ENCODE results near the gene UGT1A8.
"Not testable (repeated sequence)": the region's sequence is repeated elsewhere in the genome, so short reads cannot be mapped to it uniquely, and the experiment has no call there.

The UGT1A8 gene

DNA sequence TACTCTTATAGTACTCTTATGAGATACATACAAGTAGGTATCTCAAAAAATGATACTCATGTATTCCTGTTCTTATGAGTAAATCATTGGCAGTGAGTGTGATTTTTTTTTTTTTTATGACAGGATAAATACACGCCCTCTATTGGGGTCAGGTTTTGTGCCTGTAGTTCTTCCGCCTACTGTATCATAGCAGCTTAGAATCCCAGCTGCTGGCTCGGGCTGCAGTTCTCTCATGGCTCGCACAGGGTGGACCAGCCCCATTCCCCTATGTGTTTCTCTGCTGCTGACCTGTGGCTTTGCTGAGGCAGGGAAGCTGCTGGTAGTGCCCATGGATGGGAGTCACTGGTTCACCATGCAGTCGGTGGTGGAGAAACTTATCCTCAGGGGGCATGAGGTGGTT, at the start of gene UGT1A8:
Gene UGT1A8, plus strand, starts transcription at position 158 of the 400 bp plus-strand sequence. Its CDS starts 75 bp downstream, at position 233.
- DNase-seq: not testable (repeated sequence)

DNA sequence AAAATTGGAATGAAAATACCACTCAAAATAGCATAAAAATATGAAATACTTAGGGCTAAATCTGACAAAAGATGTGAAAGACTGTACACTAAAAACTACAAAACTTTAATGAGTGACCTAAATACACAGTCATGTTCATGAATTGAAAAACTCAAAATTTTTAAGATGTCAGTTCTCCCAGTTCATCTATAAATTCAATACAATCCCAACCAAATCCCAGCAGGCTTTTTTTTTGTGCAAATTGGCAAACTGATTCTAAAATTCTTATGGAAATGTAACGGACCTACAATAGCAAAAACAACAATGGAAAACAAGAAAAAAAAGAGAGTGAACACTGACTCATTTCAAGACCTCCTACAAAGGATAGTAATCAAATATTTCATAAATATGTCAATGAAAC, 46.4 kb upstream of the UGT1A8 start:
- DNase-seq: no peak

DNA sequence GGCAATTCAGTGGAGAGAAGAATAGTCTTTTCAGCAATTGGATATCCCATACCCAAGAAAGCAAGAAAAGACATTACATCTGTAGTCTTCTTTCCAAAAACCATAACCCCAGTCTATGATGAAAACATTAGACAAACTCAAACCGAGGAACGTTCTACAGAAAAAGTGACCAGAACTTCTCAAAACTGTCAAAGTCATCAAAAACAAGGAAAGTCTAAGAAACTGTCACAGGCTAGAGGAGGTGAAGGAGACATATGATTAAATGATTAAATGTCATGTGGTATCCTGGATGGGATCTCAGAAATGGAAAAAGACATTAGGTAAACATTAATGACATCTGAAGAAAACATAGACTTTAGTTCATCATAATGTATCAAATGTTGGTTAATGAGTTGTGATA, 46.0 kb upstream of the UGT1A8 start:
- DNase-seq: no peak

DNA sequence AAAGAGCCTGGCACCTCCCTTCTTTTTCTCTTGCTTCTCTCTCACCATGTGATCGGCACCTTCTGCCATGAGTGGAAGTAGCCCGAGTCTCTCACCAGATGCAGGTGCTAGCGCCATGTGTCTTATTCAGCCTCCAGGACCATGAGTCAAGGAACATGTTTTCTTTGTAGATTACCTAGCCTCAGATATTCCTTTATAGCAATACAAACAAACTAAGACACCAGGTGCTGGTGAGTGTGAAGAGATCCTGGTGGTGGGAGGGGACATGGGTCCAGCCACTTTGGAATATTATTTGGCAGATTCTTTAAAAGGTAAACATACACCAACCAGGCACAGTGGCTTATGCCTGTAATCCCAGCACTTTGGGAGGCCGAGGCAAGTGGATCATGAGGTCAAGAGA, 45.0 kb upstream of the UGT1A8 start:
- DNase-seq: no peak

DNA sequence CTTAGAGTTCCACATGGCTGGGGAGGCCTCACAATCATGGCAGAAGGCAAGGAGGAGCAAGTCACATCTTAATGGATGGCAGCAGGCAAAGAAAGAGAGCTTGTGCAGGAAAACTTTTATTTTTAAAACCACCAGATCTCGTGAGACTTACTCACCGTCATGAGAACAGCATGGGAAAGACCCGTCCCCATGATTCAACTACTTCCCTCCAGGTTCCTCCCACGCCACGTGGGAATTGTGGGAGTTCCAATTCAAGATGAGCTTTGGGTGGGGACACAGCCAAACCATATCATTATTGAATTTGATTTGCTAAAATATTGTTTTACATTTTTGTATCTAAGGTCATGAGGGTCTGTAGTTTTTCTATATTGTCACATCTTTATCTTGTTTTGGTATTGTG, 40.1 kb upstream of the UGT1A8 start:
- DNase-seq: not testable (repeated sequence)

DNA sequence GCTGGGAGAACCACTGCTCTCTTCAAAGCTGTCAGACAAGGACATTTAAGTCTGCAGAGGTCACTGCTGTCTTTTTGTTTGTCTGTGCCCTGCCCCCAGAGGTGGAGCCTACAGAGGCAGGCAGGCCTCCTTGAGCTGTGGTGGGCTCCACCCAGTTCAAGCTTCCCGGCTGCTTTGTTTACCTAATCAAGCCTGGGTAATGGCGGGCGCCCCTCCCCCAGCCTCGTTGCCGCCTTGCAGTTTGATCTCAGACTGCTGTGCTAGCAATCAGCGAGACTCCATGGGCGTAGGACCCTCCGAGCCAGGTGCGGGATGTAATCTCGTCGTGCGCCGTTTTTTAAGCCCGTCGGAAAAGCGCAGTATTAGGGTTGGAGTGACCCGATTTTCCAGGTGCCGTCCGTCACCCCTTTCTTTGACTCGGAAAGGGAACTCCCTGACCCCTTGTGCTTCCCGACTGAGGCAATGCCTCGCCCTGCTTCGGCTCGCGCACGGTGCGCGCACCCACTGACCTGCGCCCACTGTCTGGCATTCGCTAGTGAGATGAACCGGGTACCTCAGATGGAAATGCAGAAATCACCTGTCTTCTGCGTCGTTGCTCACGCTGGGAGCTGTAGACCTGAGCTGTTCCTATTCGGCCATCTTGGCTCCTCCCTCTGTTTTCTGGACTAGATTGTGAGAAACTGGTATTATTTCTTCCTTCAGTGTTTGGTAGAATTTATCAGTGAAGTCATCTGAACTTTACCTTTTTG, 34.0 kb upstream of the UGT1A8 start:
- DNase-seq: not testable (repeated sequence)

DNA sequence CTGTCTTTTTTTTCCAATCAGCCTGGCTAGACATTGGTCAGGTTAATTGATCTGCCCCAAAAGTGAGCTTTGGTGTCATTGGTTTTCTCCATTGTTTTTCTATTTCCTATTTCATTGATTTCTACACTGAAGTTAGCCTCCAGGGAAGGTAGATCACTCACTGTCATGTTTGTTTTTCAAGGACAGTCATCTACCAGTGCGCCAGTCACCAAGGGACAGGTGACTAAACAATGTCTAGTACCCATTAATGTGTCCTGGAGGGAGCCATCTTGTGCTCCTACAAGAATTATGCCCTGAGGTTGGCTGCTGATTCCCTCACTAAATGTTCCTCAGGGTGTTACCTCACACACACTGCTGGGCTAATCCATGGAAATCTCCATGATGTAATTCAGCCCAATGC, 33.2 kb upstream of the UGT1A8 start:
- DNase-seq: no peak

DNA sequence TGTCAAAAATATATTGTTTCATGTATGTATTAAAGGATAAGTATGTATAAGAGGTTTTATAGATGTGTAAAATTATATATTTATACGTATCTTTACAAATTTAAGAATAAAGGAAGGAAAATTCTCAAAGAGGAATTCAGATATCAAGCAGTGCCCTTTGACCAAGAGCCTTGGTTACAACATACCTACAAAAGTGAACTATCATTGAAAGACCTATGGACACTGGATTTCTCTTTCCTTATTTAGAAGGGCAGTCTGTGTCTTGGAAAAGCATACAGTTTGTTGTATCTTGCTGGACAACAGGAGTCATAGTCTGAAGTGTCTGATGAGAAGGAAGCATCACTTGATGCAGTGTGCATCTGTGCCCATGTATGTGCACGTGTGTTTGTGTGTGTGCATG, 29.0 kb upstream of the UGT1A8 start:
- no peak for DNase-seq

DNA sequence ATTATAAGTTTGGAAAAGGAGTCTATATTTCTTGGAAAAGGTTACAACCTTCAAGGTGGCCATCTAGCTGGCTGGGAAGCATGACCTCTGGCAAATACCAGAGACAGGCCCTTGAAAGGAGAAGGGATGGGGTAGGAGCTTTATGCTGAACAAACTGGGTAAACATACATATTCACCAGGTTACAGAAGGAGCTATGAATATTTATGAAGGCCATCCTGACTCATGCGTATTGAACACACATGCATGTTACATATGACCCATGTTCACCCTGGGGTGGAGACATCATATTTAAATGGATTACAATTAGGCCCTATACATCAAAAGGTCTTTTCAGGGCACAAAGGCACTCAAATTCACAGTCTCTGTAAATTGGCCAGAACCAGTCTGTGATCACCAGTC, 24.7 kb upstream of the UGT1A8 start:
- DNase-seq: not testable (repeated sequence)

DNA sequence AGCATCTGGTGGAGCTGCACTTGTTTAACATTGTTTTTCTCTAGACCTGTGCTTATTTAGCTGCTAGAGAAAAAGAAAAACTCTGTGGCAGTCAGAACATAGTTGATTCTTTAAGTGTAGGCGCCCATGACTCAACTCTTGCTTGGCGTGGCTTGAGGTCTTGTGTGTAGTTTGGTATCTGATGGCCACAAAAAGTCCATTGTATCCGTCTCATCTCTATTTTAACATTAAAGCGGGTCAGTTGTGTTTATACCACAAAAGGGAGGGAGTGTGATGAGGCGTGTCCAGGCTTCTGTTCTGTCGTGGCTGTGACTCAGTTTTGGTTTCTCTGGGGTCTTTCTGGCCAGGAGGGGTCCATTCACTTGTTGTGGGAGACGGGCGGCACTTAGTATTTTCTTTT, 24.2 kb upstream of the UGT1A8 start:
- DNase-seq: no peak

DNA sequence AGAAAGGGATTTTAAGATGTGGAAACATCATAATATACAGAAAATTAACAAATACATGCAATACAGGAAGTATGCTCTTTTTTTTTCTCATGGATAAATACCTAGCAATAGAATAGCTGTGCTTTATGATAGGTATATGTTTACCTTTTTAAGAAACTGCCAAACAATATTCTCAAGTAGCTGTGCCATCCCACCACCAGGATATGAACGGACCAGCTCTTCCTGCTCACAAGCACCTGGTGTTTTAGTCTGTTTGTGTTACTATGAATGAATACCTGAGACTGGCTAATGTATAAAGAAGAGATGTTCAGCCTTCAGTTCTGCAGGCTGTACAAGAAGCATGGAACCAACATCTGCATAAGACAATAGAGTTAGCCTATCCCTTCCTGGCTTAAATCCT, 19.9 kb upstream of the UGT1A8 start:
- peak; percentile 23 for DNase-seq

DNA sequence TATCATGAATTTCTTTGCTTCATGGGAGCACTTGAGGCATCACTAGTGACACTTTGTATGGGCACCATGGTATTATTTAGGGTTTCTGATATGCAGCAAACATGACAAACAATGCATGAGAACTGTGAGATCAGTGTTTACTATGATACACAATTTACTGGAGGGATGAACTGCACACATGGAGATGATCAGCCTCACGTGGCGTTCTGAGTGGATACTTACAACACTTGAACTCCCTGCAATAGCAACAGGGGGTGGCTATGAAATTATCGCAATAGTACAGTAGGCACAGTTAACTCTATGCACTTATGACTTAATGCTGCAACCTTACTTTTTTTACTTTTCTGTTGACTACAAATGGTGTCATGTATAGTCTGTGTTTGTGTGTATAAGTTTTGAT, 18.5 kb upstream of the UGT1A8 start:
- DNase-seq: peak; percentile 74

DNA sequence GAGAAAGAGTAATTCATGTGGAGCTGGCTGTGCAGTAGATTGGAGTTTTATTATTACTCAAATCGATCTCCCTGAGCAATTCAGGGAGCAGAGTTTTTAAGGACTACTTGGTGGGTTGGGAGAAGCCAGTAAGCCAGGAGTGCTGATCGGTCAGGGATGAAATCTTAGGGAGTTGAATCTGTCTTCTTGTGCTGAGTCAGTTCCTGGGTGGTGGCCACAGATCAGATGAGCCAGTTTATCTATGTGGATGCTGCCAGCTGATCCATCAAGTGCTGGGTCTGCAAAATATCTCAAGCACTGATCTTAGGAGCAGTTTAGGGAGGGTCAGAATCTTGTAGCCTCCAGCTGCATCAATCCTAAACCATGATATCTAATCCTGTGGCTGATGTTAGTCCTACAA, 17.0 kb upstream of the UGT1A8 start:
- DNase-seq: no peak

DNA sequence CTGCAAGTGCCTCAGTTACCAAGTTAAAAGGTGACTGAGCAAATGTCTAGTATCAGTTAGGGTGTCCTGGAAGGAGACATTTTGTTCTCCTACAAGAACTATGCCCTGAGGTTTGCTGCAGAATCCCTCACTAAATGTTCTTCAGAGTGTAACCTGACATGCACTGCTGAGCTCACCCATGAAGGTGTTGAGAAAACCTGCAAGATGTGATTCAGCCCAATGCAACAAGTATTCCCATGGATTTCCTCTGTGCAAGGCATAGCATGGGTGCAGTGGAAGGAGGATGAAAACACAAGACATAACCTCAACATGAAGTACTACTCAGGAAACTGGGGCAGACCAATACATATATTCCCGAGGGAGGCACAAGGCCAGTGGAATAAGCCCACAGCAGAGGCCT, 15.4 kb upstream of the UGT1A8 start:
- DNase-seq: no peak

DNA sequence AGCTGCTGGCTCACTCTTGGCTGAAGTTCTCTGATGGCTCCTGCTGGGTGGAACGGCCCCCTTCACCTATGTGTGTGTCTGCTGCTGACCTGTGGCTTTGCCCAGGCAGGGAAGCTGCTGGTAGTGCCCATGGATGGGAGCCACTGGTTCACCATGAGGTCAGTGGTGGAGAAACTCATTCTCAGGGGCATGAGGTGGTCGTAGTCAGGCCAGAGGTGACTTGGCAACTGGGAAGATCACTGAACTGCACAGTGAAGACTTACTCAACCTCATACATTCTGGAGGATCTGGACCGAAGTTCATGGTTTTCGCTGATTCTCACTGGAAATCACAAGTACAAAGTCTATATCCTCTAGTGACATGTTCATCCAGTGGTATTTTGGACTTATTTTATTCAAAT, 13.9 kb upstream of the UGT1A8 start:
- DNase-seq: no peak

DNA sequence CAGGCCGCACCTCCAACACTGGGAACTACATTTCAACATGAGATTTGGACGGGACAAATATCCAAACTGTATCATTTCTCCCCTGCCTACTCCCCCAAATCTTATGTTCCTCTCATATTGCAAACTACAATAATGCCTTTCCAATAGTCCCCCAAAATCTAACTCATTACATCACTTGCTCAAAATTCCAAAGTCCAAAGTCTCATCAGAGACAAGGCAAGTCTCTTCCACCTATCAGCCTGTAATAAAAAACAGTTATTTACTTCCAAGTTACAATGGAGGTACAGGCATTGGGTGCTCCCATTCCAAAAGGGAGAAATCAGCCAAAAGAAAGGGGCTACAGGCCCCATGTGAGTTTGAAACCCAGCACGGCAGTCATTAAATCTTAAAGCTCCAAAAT, 12.6 kb upstream of the UGT1A8 start:
- no peak for DNase-seq

DNA sequence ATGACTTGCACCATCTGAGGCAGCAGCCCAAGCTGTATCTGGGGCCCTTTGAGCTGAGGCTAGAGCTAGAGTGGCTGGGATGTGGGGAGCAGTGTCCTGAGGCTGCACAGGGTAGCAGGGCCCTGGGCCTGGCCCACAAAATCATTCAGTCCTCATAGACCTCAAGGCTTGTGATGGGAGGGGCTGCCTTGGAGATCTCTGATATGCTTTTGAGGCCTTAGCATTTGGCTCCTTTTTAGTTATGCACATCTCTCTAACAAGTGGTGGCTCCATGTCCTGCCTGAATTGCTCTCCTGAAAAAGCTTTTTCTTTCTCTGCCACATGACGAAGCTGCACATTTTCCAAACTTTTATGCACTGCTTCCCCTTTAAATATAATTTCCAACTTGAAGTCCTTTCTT, 11.8 kb upstream of the UGT1A8 start:
- no peak for DNase-seq

DNA sequence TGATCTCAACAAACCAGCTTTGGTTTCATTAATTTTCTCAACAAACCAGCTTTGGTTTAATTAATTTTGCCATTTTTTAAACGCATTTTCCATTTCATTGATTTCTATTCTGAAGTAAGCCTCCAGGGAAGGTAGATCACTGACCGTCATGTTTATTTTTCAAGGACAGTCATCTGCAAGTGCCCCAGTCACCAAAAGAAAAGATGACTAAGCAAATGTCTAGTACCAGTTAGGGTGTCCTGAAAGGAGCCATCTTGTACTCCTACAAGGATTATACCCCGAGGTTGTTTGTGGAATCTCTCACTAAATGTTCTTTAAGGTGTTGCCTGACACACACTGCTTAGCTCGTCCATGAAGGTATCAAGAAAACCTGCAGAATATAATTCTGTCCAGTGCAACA, 6.1 kb upstream of the UGT1A8 start:
- DNase-seq: no peak

DNA sequence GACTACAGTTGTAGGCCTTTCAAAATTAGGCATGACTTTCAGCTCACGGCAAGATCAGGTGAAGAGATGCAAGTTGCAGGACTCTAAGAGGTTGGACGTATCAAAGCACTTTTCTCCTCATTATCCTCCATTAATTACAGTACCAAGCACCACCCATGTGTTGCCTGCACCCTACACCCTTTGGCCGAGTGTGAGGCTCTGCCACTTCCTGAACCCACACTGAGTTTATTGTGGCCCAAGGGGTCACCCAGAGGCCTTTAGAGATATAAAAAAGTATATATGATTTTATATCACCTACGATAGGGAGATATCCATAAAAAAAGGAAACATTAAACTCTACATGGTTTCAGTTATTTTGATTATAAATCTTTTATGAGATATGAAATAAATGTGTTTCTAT, 2.8 kb downstream of the UGT1A8 start:
- DNase-seq: no peak

DNA sequence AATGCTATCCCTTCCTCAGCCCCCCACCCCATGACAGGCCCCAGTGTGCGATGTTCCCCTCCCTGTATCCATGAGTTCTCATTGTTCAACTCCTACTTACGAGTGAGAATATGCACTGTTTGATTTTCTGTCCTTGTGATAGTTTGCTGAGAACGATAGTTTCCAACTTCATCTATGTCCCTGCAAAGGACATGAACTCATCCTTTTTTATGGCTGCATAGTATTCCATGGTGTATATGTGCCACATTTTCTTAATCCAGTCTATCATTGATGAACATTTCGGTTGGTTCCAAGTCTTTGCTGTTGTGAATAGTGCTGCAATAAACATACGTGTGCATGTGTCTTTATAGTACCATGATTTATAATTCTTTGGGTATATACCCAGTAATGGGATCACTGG, 4.4 kb downstream of the UGT1A8 start:
- DNase-seq: not testable (repeated sequence)

DNA sequence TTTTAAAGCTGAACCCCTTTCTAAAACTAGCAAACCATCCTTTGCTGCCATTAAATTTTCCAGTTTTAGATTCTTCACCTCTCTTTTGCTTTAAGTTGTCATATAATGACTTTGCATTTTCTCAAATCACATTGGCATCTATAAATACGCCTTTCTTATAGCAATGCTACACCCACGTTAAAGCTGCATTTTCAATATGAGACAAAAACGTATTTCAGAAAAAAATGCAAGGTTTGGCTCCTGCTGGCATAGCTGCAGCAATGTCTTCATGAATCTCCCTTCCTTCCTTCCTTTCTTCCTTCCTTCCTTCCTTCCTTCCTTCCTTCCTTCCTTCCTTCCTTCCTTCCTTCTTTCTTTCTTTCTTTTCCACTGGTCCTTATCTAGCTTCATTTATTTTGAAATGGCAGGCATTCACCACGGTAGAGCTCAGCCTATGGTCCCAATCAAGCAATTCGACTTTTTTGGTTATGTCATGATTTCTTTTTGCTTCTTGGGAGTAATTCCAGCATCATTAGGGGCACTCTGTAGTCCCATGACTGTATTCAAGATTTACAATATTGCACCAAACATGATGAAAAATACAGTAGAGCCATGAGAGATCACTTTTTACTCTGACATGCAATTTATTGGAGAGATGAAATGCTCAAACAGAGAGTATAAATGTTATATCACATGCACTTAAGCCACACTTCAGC, 10.0 kb downstream of the UGT1A8 start:
- DNase-seq: no peak

DNA sequence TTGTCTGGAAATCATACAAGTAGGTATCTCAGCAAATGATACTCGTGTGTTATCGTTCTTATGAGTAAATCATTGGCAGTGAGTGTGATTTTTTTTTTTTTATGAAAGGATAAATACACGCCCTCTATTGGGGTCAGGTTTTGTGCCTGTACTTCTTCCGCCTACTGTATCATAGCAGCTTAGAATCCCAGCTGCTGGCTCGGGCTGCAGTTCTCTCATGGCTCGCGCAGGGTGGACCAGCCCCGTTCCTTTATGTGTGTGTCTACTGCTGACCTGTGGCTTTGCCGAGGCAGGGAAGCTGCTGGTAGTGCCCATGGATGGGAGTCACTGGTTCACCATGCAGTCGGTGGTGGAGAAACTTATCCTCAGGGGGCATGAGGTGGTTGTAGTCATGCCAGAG, 18.9 kb downstream of the UGT1A8 start, which contains the start of gene UGT1A10:
Gene UGT1A10, plus strand, starts transcription at position 143 of the 400 bp plus-strand sequence. Its CDS starts 75 bp downstream, at position 218.
- not testable (repeated sequence) for DNase-seq

DNA sequence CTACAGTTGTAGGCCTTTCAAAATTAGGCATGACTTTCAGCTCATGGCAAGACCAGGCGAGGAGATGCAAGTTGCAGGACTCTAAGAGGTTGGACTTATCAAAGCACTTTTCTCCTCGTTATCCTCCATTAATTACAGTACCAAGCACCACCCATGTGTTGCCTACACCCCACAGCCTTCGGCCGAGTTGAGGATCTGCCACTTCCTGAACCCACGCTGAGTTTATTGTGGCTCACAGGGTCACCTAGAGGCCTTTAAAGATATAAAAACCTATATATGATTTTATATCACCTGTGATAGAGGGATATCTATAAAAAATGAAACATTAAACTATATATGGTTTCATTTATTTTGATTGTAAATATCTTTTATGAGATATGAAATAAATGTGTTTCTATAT, 21.4 kb downstream of the UGT1A8 start:
- no peak for DNase-seq

DNA sequence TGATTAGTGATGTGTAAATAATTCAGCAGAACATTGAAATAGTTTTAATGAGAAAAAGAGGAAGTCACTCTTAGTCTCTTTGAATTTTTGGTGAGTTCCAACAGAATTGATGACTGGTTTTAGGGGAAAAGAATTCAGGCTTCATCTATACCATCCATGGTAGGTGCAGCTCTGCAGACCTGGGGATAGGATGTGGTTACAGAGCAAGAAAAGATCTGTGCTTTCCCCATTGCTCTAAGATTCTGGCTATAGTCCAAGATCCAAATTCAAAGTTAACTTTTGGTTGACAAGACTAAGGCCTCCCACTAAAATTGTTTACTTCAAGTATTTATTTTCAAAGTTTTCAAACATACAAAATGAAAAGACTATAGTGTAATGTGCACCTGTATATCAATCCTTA, 22.4 kb downstream of the UGT1A8 start:
- DNase-seq: no peak

DNA sequence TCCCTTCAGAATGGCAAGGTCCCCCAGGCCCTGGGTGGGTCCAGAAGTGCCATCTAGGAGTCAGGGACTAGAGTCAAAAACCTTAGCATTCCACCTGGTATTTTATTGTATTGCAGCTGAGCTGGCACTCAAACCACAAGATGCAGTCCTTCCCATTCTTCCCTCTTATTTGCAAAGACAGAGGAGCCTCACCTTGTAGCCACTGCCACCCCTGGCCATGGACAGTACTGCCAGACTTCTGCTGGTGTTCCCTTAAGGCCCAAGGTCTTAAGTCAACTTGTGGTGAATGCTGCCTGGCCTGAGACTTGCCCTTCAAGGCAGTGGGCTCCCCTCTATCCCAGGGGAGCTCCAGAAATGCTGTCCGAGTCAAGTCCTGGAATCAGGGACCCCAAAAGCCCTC, 25.7 kb downstream of the UGT1A8 start:
- DNase-seq: no peak
